ENCODE measurements around the gene RRAS2. TPM values are rescaled to one million over a fixed set of nuclear protein-coding genes. Genes with fewer than 3 reads are reported as not detected.

The RRAS2 gene
- total RNA-seq, 4 donors from 2014 or later, result 24.1 to 28.5 (median 25.5) TPM

GRCh38 chr11:14267861-14268635, 90.9 kb downstream of the RRAS2 start:
- 87% methylated on average over 6 of the region's 6 CpGs for WGBS
- no peak overlapping the region for H3K27ac ChIP-seq
- H3K4me3 ChIP-seq, result no peak overlapping the region
- H3K36me3 ChIP-seq, result no peaks in the 10 kb centered on the region
- H3K27me3 ChIP-seq, result no peaks in the 10 kb centered on the region
- no peak for TF ChIP-seq CTCF (IDR thresholded peaks at IDR 0.05)
- no peak for TF ChIP-seq POLR2A (IDR thresholded peaks at IDR 0.05)
- no peak for TF ChIP-seq EP300 (IDR thresholded peaks at IDR 0.05)
- TF ChIP-seq POLR2AphosphoS5 (IDR thresholded peaks at IDR 0.05), result no peak
- no peak for DNase-seq (ENCODE audit: low spot score in 2 of 2)
- H3K9me3 ChIP-seq, result no peaks in the 10 kb centered on the region
- no peaks in the 10 kb centered on the region for H3K4me1 ChIP-seq

- TF ChIP-seq POLR2AphosphoS5 (IDR thresholded peaks at IDR 0.05), result no peak
- no peak for TF ChIP-seq CTCF (IDR thresholded peaks at IDR 0.05)
- no peak for TF ChIP-seq POLR2A (IDR thresholded peaks at IDR 0.05)
- TF ChIP-seq EP300 (IDR thresholded peaks at IDR 0.05), result no peak
- WGBS, result 90% methylated on average over 1 of the region's 1 CpG
- no peaks in the 10 kb centered on the region for H3K9me3 ChIP-seq
- H3K4me3 ChIP-seq, result no peak overlapping the region
- no peaks in the 10 kb centered on the region for H3K27me3 ChIP-seq
- DNase-seq (ENCODE audit: low spot score in 2 of 2), result no peak
- no peaks in the 10 kb centered on the region for H3K4me1 ChIP-seq
- H3K36me3 ChIP-seq, result no peaks in the 10 kb centered on the region
- H3K27ac ChIP-seq, result no peak overlapping the region
These were observed 92.4 kb downstream of the RRAS2 start for GRCh38 chr11:14266622-14267021.

GRCh38 chr11:14264966-14265365, 94.0 kb downstream of the RRAS2 start:
- no peak overlapping the region for H3K27ac ChIP-seq
- H3K36me3 ChIP-seq, result no peaks in the 10 kb centered on the region
- H3K4me1 ChIP-seq, result no peaks in the 10 kb centered on the region
- no peaks in the 10 kb centered on the region for H3K27me3 ChIP-seq
- whole genome bisulfite sequencing, result 95% methylated on average over 2 of the region's 2 CpGs
- TF ChIP-seq POLR2A (IDR thresholded peaks at IDR 0.05) (no peak), CTCF (IDR thresholded peaks at IDR 0.05) (no peak), EP300 (IDR thresholded peaks at IDR 0.05) (no peak), POLR2AphosphoS5 (IDR thresholded peaks at IDR 0.05) (no peak)
- DNase-seq (ENCODE audit: low spot score in 2 of 2), result no peak
- no peak overlapping the region for H3K4me3 ChIP-seq
- no peaks in the 10 kb centered on the region for H3K9me3 ChIP-seq

GRCh38 chr11:14262271-14262846, 96.6 kb downstream of the RRAS2 start:
- WGBS, result 92% methylated on average over 8 of the region's 8 CpGs
- no peaks in the 10 kb centered on the region for H3K4me1 ChIP-seq
- no peaks in the 10 kb centered on the region for H3K36me3 ChIP-seq
- no peak for DNase-seq (ENCODE audit: low spot score in 2 of 2)
- H3K9me3 ChIP-seq, result no peaks in the 10 kb centered on the region
- no peak overlapping the region for H3K27ac ChIP-seq
- peaks cover 7% of the 10 kb centered on the region for H3K27me3 ChIP-seq
- H3K4me3 ChIP-seq, result no peak overlapping the region
- TF ChIP-seq POLR2A (IDR thresholded peaks at IDR 0.05) (no peak), EP300 (IDR thresholded peaks at IDR 0.05) (no peak), POLR2AphosphoS5 (IDR thresholded peaks at IDR 0.05) (no peak), CTCF (IDR thresholded peaks at IDR 0.05) (no peak)

GRCh38 chr11:14261066-14261465, 97.9 kb downstream of the RRAS2 start:
- Histone ChIP-seq H3K4me3 (no peak overlapping the region), H3K4me1 (no peaks in the 10 kb centered on the region), H3K36me3 (no peaks in the 10 kb centered on the region), H3K27me3 (peaks cover 7% of the 10 kb centered on the region), H3K9me3 (no peaks in the 10 kb centered on the region), H3K27ac (no peak overlapping the region)
- WGBS, result 61% methylated on average over 4 of the region's 4 CpGs
- TF ChIP-seq POLR2AphosphoS5 (IDR thresholded peaks at IDR 0.05) (no peak), POLR2A (IDR thresholded peaks at IDR 0.05) (no peak), EP300 (IDR thresholded peaks at IDR 0.05) (no peak), CTCF (IDR thresholded peaks at IDR 0.05) (no peak)
- DNase-seq (ENCODE audit: low spot score in 2 of 2), result no peak
